ENCODE measurements around the gene REPIN1. TPM values are rescaled to one million over a fixed set of nuclear protein-coding genes. Genes with fewer than 3 reads are reported as not detected.

Gene REPIN1
- total RNA-seq, 1 experiment from 2014 or later: 106 TPM

DNA sequence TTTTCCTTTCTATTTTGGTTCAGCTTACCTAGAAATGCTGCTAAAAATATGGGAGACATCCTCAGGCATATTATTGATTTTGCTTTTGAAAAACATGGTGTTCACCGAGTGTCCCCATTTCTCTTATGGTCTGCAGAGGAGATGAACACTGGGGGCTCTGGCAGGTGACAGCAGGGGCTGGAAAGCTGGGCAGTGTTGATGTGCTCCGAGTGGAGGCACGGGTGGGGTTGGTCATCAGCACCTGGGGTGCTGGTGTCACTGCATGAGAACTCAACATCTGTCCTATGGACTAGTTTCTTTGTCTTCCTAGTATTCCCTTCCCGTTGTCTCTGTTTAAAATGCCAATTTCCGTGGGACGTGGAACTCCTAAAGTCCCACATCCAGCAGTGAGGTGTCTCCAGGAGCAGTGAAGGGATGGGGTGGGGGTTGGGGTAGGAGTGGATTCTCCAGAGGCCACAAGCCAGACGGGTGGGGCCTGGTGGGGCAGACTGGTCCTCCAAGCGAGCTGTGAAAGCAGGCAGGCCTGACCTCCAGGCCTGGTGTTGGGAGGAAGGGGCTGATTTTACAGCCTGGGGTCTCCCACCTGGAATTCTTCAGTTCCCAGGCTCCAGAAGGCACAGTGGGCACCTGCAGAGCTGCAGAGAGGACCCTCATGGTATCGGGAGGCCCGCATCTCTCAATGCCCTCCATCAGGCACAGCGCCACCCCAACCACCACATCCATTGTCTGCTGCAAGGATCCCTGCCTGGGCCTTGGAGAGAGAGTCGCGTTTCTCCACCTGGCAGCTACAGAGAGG lies 35.0 kb downstream of the REPIN1 start:
- TF ChIP-seq, protein P1, sequence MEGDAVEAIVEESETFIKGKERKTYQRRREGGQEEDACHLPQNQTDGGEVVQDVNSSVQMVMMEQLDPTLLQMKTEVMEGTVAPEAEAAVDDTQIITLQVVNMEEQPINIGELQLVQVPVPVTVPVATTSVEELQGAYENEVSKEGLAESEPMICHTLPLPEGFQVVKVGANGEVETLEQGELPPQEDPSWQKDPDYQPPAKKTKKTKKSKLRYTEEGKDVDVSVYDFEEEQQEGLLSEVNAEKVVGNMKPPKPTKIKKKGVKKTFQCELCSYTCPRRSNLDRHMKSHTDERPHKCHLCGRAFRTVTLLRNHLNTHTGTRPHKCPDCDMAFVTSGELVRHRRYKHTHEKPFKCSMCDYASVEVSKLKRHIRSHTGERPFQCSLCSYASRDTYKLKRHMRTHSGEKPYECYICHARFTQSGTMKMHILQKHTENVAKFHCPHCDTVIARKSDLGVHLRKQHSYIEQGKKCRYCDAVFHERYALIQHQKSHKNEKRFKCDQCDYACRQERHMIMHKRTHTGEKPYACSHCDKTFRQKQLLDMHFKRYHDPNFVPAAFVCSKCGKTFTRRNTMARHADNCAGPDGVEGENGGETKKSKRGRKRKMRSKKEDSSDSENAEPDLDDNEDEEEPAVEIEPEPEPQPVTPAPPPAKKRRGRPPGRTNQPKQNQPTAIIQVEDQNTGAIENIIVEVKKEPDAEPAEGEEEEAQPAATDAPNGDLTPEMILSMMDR (conservative IDR thresholded peaks at IDR 0.05): no peak
- H4K5ac ChIP-seq (ENCODE audit: insufficient read length, low read depth, low read length): no peak overlapping the region
- peak overlapping the region; percentile 72 for H4K91ac ChIP-seq (ENCODE audit: insufficient read length, low read depth, low read length)
- H4K8ac ChIP-seq (replicated peaks; ENCODE audit: insufficient read length, low read depth, low read length): no peak overlapping the region
- no peaks in the 10 kb centered on the region for H3K27me3 ChIP-seq (ENCODE audit: insufficient read depth, low read length)
- peak overlapping the region; percentile 91 for H3K27ac ChIP-seq (ENCODE audit: insufficient read length, low read depth, low read length)
- peaks cover 78 to 79% of the 10 kb centered on the region in 2 experiments for H3K4me1 Mint-ChIP-seq
- H3K36me3 Mint-ChIP-seq (ENCODE audit: insufficient read depth in 1 of 3, low read depth in 3 of 3): peaks cover 9 to 15% (median 13%) of the 10 kb centered on the region in 3 experiments
- no peaks in the 10 kb centered on the region for H3K9me3 ChIP-seq (ENCODE audit: control insufficient read depth, low read depth, low read length)
- H3K14ac ChIP-seq (ENCODE audit: insufficient read depth, low read length): peak overlapping the region; percentile 74
- H2BK12ac ChIP-seq (ENCODE audit: insufficient read length, low read depth, low read length): no peak overlapping the region
- no peak overlapping the region for H2BK120ac ChIP-seq (ENCODE audit: low read depth, low read length, poor library complexity, severe bottlenecking)
- H3K4me3 Mint-ChIP-seq: peak overlapping the region; percentile 73 to 76; a peak in 4 of 5 replicates
- no peaks in the 10 kb centered on the region for H3K79me1 ChIP-seq (ENCODE audit: insufficient read depth, low read depth, low read length, poor library complexity, severe bottlenecking)
- H2BK5ac ChIP-seq (ENCODE audit: insufficient read length, low read length): no peak overlapping the region
- H3K56ac ChIP-seq (ENCODE audit: insufficient read length, low read depth, low read length): no peak overlapping the region
- H3T11ph ChIP-seq (ENCODE audit: low read length): no peak overlapping the region
- H3K23ac ChIP-seq (ENCODE audit: insufficient read length, low read depth, low read length): no peak overlapping the region
- DNase-seq: peak; percentile 42
- peak overlapping the region; percentile 2 for H3K4me2 ChIP-seq (ENCODE audit: insufficient read depth, insufficient read length, low read length)
- no peaks in the 10 kb centered on the region for H3K79me2 ChIP-seq (ENCODE audit: insufficient read depth, low read length)
- H3K27me3 Mint-ChIP-seq (ENCODE audit: low read depth): no peaks in the 10 kb centered on the region
- H4K20me1 ChIP-seq (ENCODE audit: control insufficient read depth, insufficient read depth, insufficient read length): no peaks in the 10 kb centered on the region
- no peaks in the 10 kb centered on the region; a peak in 1 of 5 replicates for H3K9me3 Mint-ChIP-seq
- H3K4ac ChIP-seq (ENCODE audit: low read depth, low read length): peak overlapping the region; percentile 86; the same call in 1 of the 2 replicates
- H2BK15ac ChIP-seq (ENCODE audit: low read depth, low read length): 0 out of 2 replicates have a peak overlapping the region, but pooled peaks have one; percentile 24
- H3K9ac ChIP-seq (ENCODE audit: extremely low read depth, insufficient read length, low read length): no peak overlapping the region
- no peak overlapping the region for H2BK20ac ChIP-seq (ENCODE audit: low read depth, low read length, poor library complexity, severe bottlenecking)
- peak overlapping the region; percentile 94 for H3K18ac ChIP-seq (ENCODE audit: insufficient read length, low read depth, low read length)
- peaks cover 8% of the 10 kb centered on the region for H3K23me2 ChIP-seq (ENCODE audit: insufficient read length, low read depth, low read length, poor library complexity, severe bottlenecking)
- no peak overlapping the region for H2AFZ ChIP-seq (ENCODE audit: low read length)
- no CpG with 5 or more reads among the region's 13 CpGs for WGBS (ENCODE audit: extremely low coverage, insufficient read length, low lambda C conversion rate)
- H3K4me1 ChIP-seq (ENCODE audit: insufficient read depth, low read length): peaks cover 46% of the 10 kb centered on the region
- no peak overlapping the region for H2AK5ac ChIP-seq (ENCODE audit: insufficient read length, low read length)
- peak overlapping the region; percentile 99 for H3K27ac Mint-ChIP-seq

Data from H9 (cell line).